GM13976 (cell line): ENCODE data around the gene AMDHD2.

Source experiments
- DNase-seq: peaks from one replicate; pipeline ENCODE4 v3.0.0; 2012; ENCODE audit warnings: low spot score
- in situ Hi-C: fragments of 300-500 bp; cut with MboI; formaldehyde crosslinking; loops from one replicate; pipeline ENCODE4 v1.12.0; 2022; ENCODE audit warnings: low sequenced_read_pairs, mixed read lengths, inconsistent platforms; ENCODE audit not compliant: unreplicated experiment
- TF ChIP-seq, protein P1 (sequence below): IDR thresholded peaks from 2 replicates; pipeline ENCODE4 v1.5.1; 2012; ENCODE audit warnings: borderline replicate concordance, mild to moderate bottlenecking; ENCODE audit not compliant: insufficient read depth; ENCODE audit errors: extremely low read depth, missing control alignments, control extremely low read depth

Gene AMDHD2

GRCh38 chr16:2495041-2495440 is 25.1 kb upstream of the AMDHD2 start:
- TF ChIP-seq, protein P1, sequence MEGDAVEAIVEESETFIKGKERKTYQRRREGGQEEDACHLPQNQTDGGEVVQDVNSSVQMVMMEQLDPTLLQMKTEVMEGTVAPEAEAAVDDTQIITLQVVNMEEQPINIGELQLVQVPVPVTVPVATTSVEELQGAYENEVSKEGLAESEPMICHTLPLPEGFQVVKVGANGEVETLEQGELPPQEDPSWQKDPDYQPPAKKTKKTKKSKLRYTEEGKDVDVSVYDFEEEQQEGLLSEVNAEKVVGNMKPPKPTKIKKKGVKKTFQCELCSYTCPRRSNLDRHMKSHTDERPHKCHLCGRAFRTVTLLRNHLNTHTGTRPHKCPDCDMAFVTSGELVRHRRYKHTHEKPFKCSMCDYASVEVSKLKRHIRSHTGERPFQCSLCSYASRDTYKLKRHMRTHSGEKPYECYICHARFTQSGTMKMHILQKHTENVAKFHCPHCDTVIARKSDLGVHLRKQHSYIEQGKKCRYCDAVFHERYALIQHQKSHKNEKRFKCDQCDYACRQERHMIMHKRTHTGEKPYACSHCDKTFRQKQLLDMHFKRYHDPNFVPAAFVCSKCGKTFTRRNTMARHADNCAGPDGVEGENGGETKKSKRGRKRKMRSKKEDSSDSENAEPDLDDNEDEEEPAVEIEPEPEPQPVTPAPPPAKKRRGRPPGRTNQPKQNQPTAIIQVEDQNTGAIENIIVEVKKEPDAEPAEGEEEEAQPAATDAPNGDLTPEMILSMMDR: no peak
- no peak for DNase-seq
- in situ Hi-C loops: loop anchor here (25.0 kb wide), 1 partner anchor 483 kb away; the partner anchor contains the start of genes NPW and ZNF598

GRCh38 chr16:2496223-2497115 is 23.7 kb upstream of the AMDHD2 start:
- TF ChIP-seq, protein P1: no peak
- DNase-seq: no peak
- in situ Hi-C loops: loop anchor here (25.0 kb wide), 1 partner anchor 484 kb away; the partner anchor contains the start of genes NPW and ZNF598

GRCh38 chr16:2497116-2497630 is 23.0 kb upstream of the AMDHD2 start:
- in situ Hi-C loops: loop anchor here (25.0 kb wide), 1 partner anchor 485 kb away; the partner anchor contains the start of genes NPW and ZNF598
- DNase-seq: no peak
- TF ChIP-seq, protein P1: no peak

DNA sequence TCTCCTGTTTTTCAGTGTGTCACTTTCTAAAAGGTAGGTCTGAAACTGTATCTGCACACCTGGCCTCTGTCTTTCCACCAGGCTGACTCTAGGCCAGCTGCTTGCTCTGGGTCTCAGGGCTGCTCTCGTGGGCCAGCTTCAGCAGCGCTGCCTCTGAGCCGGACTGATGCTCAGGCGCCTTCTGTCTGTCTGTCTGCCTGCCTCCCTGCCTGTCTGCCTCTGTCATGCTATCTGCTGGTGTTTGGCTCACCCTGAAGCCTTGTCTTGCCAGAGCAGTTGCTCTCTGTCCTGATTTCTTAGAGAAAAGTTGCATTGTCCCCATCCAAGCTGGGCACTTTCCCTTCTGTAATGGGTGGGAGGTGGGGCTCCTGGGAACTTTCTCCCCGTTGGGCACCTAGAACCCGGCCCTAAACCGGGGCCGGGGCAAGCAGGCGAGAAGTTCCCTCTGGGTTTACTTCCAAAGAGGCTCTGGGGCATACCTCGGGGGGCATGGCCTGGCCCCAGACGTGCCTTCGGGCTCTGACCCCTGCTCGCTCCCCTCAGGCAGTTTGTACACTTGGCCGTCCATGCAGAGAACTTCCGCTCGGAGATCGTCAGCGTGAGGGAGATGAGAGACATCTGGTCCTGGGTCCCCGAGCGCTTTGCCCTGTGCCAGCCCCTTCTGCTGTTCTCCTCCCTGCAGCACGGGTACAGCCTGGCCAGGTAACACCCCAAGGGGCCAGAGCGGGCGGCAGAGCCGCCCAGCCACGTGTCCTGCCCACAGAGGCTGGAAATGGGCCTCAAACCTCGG is 22.3 kb upstream of the AMDHD2 start:
- DNase-seq: no peak
- TF ChIP-seq, protein P1: no peak
- in situ Hi-C loops: loop anchor here (25.0 kb wide), 1 partner anchor 486 kb away; the partner anchor contains the start of genes NPW and ZNF598

- in situ Hi-C loops: loop anchor here (25.0 kb wide), 1 partner anchor 486 kb away; the partner anchor contains the start of genes NPW and ZNF598
- TF ChIP-seq, protein P1: no peak
- no peak for DNase-seq
Measured at GRCh38 chr16:2498531-2499253, 21.5 kb upstream of the AMDHD2 start.
